Left forelimb (tissue), 1 donor: ENCODE measurements around the gene COX10.
"Not testable (repeated sequence)": the region's sequence is repeated elsewhere in the genome, so short reads cannot be mapped to it uniquely, and the experiment has no call there.

ENCODE experiments used
- DNase-seq: peaks from one replicate; pipeline ENCODE4 v3.0.0-alpha.2; 2018; ENCODE audit warnings: low spot score

Gene COX10

DNA sequence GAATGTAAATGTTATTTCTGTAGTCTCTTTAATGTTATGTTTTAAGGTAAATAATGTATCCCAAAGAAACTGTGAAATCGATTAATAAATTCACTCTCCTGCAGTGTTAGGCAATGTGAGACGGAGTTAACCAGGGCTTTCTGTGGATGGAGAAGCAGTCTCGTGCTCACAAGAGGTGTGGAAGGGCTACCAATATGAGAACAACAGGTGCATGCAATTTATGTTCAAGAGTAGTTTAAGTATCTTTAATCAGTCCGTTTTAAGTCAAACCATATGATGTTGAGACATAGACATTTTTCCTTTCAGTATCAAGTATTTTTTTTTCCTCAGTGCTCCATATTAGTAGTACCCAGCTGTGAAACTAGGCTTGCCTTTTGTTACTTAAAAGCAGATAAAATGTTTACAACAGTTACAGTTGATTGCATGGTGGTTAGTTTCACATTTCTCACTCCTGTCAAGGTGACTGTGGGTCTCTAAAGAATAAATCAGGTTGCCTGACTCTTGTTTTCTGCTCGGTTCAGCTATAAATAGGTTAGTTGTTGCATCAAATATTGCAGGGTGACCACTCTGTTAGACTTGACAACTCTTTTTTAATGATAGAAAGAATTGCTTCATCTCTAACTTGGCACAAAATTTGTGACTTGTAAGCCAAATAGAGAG lies 54.4 kb downstream of the COX10 start:
- DNase-seq, result no peak

DNA sequence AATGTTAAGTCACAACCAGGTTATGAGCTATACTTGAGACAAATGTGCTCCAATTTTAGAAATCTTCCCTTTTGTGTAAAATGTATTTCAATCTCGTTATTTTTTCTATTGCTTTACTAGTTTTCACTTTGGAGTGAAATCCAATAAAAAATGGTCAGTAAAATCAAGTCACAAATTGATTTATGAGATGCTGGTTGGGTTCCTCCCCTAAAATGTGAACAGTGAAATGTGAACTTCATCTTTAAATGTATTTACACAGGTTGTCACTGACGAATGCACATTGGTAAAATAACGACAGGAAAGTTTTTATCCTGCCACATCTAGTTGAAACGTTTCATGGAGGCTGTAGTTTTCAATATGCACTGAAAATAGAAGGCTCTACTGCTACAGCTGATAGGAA lies 55.5 kb downstream of the COX10 start:
- no peak for DNase-seq

- no peak for DNase-seq
Measured at GRCh38 chr17:14125518-14126137, 56.3 kb downstream of the COX10 start.

GRCh38 chr17:14133104-14133503 lies 63.8 kb downstream of the COX10 start:
- no peak for DNase-seq

DNA sequence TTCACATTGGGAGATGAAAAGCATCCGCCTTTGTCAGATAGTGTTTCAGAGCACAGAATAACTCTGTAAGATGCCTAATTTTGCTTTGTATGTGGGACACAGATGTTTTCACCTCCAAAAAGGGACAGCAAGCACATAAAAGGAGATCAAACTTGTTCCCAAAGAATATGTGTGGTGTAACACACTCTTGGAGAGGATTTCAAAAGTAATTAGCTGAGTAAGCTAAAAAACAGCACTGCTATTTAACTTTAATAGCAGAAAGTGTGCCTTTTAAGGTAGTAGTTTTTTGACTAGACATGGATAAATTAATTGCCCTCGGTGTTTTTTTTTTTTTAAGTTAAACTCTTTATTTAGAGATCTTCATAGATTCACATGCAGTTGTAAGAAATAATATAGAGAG lies 65.2 kb downstream of the COX10 start:
- no peak for DNase-seq

DNA sequence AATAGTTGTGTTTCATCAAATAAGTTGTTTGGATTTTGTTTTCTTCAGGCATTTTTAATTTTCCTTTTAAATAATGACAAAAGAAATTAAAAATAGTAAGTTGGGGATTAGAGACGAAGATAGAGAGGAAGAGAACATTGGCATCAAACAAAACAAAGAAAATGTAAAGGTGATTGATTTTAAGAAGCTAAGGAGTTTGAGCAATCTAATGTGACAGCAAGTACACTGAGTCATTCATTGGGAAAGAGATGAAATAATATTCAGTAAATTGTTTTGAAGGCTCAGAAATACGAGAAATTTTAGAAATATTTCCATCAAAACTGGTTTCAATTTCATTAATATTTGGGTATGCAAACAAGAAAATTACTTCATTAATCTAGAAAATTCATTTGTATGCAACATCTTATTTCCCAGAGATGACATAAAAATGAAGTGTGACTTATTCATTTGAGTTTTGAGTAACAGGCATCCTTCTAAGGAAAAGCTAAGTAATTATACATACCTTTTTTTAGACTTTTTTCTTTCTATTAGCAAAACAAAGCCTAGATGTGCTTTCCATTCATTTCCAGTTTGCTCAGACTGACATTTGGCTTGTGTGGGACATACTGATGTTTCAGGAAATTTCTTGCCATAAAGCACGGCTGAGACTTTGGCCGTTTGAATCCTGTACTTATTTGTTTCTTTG lies 66.7 kb downstream of the COX10 start:
- no peak for DNase-seq

DNA sequence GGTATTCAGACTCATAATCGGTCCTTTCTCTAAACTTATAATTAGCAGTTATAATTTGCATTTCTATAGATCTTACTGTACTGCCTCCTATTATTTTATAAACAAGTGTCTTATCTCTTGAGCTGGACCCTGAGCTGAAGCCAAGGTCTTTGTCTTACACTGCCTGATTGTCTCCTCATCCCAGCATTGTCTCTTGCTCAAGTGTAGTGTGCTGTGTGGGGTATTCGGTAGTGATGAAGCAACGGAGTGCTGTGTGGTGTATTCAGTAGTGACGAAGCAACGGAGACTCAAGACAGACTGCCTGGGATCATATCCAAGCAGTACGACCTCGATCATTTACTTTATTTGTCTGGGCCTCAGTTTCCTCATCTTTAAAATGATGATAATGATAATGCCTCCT lies 69.3 kb downstream of the COX10 start:
- DNase-seq, result no peak

DNA sequence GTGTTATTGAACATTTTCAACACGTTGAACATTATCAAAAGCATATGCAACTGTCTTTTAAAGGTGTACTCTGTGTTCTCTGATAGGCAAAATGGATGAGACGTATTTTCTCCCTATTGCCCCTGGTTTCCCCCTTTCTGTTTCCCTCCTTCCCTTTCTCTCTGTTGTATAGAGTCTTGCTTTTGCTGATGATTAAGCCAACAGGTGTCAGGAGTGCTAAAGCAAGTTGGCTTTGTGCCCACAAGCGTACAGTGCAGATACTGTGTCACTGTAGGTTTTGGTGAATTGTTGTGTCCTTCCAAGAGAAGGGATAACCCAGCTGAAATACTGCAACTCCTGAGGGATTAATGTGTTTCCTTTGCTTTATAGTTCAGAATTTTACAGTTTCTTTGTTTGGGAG lies 74.4 kb downstream of the COX10 start:
- DNase-seq, result no peak

DNA sequence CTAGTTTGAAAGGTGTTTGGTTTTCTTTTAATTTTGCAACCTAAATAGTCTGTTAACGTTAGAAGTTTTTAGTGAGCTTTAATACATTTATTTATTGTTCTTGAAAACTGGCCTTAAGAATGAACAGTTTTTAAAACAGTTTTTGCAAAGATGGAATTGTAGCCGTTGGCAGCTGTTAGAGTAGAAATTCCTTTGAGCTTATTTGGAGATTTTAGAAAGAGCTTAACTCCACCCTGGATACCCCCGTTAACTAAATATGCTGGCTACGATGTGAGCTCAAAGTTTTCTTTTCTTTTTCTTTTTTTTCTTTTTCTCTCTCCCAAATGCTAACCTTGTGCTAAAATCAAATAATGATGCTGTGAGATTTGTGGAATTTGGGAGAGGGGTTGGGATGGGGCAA lies 75.2 kb downstream of the COX10 start:
- no peak for DNase-seq

GRCh38 chr17:14149751-14150150 lies 80.4 kb downstream of the COX10 start:
- no peak for DNase-seq

- DNase-seq, result no peak
Measured at GRCh38 chr17:14150619-14151018, 81.3 kb downstream of the COX10 start.

DNA sequence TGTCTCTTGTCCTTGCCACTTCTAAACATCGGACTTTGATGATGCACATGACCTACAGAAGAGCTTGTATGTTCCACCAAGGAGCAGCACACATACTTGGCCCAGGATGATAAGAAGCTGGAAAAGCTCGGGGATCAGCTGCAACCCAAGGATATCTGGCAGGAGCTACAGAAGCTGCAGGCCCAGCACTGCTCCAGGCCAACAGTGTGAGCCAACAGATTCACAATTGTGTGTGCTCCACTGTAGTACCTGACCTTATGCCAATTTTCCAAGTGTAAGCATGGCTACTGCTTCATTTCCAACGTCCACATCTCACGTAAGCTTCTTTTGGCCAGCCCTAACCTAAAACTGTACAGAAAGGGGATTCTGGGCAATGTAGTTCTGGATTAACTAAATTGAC lies 83.4 kb downstream of the COX10 start:
- no peak for DNase-seq

DNA sequence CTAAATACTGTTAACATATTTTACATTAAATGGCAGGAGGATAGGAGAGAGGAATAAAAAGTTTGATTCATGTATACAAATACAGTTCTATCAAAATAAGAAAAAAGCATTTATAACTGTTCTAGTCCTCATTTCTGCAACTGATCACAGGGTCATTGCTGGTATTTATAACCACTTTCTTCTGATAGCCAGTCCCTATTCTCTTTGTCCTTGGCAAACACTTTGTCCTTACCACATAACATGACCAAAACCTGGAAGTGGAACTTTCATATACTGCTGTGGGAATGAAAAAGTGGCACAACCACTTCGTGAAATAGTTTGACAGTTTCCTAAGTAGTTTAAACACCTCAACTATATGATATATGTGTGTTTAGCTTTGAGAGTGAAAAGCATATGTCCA lies 84.1 kb downstream of the COX10 start:
- no peak for DNase-seq

DNA sequence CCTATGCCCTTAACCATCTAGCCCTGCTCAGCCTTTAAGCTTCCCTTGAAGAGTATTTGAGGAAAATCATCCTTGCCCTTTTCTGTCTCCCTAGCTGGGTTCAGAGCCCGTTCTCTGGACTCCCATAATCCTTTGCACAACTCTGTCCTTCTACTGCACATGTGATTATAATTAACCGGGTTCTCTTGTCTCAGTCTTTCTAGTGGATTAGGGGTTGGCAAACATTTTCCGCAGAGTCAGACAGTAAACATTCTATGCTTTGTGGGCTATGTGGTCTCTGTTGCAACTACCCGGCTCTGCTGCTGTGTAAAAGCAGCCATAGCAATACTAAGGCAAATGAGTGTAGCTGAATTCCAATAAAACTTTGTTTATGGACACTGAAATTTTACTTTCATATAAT lies 87.4 kb downstream of the COX10 start:
- no peak for DNase-seq

- no peak for DNase-seq
Measured at GRCh38 chr17:14157822-14158221, 88.5 kb downstream of the COX10 start.

DNA sequence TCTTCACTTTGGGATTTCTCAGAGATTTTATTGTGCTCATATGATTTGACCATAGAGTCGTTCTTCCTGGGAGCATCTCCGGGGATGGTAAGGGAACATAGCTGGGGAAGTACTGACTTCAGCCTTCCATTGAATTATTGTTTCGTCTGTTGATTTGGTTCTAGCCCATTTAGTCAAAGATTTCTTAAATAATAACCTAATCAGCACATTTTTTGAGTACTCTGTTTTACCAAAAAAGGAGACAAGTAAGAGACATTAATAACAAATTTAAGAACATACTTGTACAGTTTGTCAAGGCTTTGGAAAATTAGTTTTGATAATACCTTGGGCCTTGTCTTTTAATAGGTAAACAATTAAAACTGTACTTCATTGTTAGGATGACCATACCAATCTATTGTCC lies 89.4 kb downstream of the COX10 start:
- DNase-seq, result no peak

GRCh38 chr17:14161419-14161818 lies 92.1 kb downstream of the COX10 start:
- DNase-seq, result no peak

GRCh38 chr17:14165616-14166015 lies 96.3 kb downstream of the COX10 start:
- DNase-seq, result no peak

GRCh38 chr17:14167831-14168230 lies 98.5 kb downstream of the COX10 start:
- not testable (repeated sequence) for DNase-seq

DNA sequence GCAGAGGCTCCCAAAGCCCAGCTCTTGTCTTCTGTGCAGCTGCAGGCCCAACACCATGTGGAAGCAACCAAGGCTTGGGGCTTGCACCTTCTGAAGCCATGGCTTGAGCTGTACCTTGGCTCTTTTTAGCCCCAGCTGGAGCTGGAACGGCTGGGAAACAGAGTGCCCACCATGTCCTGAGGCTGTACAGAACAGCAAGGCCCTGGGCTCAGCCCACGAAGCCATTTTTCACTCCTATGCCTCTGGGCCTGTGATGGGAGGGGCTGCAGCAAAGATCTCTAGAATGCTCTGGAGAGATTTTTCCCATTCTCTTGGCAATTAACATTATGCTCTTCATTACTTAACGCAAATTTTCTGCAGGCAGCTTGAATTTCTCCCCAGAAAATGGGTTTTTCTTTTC lies 99.3 kb downstream of the COX10 start:
- DNase-seq, result no peak

DNA sequence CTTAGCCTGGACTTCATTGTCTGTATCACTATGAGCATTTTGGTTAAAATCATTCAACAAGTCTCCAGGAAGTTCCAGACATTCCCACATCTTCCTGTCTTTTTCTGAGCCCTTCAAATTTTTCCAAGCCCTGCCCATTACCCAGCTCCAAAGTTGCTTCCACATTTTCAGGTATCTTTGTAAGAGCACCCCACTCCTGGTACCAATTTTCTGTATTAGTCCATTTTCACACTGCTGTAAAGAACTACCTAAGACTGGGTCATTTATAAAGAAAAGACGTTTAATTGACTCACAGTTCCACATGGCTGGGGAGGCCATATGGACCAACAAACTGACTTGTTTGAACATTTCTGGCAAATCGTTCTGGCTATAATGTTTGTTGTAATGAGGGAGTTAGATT lies 100.0 kb downstream of the COX10 start:
- DNase-seq, result no peak

- no peak for DNase-seq
Measured at GRCh38 chr17:14169901-14170300, 100.6 kb downstream of the COX10 start.

DNA sequence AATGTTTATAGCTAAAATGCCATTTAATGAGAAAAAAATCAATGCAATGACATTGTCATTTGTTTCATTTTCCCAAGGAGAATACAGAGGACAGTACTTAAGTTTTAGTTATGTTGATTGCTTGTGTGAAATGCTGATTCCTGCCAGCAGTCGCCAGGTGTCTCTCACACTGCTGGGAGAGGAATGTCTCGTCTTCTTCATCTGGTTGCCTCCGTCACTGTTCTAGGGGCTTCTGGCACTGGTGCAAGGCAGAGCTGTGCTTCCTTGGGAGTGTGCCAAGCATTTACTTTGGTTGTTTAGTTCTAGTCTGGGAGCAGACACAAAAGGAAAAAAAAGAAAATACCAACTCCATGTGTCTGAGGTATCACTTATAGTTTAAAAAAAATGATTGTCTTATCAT lies 107.7 kb downstream of the COX10 start:
- not testable (repeated sequence) for DNase-seq

GRCh38 chr17:14177801-14178200 lies 108.5 kb downstream of the COX10 start:
- not testable (repeated sequence) for DNase-seq
